ENCODE measurements around the gene SH2D3A. TPM values are rescaled to one million over a fixed set of nuclear protein-coding genes. Genes with fewer than 3 reads are reported as not detected.
"Not testable (repeated sequence)": the region's sequence is repeated elsewhere in the genome, so short reads cannot be mapped to it uniquely, and the experiment has no call there.

Gene SH2D3A
- total RNA-seq, 1 donor from 2014 or later: not detected

DNA sequence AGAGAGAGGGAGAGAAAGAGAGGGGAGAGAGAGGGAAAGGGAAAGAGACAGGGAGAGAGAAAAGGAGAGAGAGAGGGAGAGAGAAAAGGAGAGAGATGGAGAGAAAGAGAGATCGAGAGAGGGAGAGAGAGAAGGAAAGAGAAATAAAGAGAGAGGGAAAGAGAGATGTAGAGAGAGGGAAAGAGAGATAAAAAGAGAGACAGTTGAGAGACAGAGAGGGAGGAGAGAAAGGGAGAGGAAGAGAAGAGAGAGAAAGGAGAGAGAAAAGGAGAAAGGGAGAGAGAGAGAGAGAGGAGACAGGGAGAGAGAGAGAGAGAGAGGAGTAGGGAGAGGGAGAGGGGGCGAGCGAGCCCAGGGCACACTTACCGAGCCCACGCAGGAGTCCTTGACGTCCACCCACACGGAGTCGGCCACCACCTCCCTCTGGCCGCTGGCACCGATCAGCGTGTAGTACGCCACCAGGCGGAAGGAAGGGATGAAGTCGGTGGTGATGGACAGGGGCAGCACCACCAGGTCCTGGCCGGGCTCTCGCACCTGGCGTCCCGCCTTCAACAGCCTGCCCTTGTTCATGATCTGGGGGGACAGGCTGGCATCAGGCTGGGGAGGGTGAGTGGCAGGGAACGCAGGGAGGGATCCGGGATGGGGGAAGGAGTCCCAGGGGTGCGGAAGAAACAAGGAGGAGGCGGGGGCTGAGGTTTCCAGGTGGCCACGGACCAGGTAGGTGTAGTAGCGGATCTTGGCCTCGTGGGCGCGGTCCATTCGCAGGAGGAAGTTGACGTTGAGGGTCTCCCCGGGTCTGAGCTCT, 56.8 kb downstream of the SH2D3A start:
- Mint-ChIP-seq H3K27me3 (ENCODE audit: low read depth) (peaks cover 61% of the 10 kb centered on the region), H3K4me3 (no peak overlapping the region), H3K9me3 (no peaks in the 10 kb centered on the region), H3K36me3 (ENCODE audit: low read depth) (no peaks in the 10 kb centered on the region), H3K27ac (ENCODE audit: unreplicated experiment) (no peak overlapping the region), H3K4me1 (no peaks in the 10 kb centered on the region)
- no peak for DNase-seq (ENCODE audit: low read depth, low spot score)
- TF ChIP-seq, protein P1, sequence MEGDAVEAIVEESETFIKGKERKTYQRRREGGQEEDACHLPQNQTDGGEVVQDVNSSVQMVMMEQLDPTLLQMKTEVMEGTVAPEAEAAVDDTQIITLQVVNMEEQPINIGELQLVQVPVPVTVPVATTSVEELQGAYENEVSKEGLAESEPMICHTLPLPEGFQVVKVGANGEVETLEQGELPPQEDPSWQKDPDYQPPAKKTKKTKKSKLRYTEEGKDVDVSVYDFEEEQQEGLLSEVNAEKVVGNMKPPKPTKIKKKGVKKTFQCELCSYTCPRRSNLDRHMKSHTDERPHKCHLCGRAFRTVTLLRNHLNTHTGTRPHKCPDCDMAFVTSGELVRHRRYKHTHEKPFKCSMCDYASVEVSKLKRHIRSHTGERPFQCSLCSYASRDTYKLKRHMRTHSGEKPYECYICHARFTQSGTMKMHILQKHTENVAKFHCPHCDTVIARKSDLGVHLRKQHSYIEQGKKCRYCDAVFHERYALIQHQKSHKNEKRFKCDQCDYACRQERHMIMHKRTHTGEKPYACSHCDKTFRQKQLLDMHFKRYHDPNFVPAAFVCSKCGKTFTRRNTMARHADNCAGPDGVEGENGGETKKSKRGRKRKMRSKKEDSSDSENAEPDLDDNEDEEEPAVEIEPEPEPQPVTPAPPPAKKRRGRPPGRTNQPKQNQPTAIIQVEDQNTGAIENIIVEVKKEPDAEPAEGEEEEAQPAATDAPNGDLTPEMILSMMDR (conservative IDR thresholded peaks at IDR 0.05): peak; percentile 12

DNA sequence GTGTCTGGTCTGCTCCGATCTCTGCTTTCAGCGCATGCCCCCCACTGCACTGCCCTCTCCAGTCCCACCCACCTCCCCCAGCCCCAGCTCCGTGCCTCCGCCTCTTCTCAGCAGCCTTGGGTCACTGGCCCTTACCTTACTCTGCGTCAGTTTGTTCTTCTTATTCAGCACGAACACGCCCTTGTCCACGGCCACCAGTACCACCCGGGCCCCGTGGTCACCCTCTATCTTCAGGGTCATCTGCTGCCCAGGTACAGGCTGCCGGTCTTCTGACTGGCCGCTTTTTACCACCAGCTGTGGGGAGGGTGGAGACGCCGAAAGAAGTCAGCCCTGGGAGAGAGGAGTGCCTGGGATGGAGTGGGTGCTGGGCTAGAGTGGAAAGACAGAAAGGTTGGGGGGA, 57.7 kb downstream of the SH2D3A start:
- H3K4me1 Mint-ChIP-seq: no peaks in the 10 kb centered on the region
- no peak overlapping the region for H3K27ac Mint-ChIP-seq (ENCODE audit: unreplicated experiment)
- DNase-seq (ENCODE audit: low read depth, low spot score): no peak
- no peak overlapping the region for H3K4me3 Mint-ChIP-seq
- peaks cover 65% of the 10 kb centered on the region for H3K27me3 Mint-ChIP-seq (ENCODE audit: low read depth)
- no peaks in the 10 kb centered on the region for H3K9me3 Mint-ChIP-seq
- TF ChIP-seq, protein P1 (conservative IDR thresholded peaks at IDR 0.05): no peak
- no peaks in the 10 kb centered on the region for H3K36me3 Mint-ChIP-seq (ENCODE audit: low read depth)

DNA sequence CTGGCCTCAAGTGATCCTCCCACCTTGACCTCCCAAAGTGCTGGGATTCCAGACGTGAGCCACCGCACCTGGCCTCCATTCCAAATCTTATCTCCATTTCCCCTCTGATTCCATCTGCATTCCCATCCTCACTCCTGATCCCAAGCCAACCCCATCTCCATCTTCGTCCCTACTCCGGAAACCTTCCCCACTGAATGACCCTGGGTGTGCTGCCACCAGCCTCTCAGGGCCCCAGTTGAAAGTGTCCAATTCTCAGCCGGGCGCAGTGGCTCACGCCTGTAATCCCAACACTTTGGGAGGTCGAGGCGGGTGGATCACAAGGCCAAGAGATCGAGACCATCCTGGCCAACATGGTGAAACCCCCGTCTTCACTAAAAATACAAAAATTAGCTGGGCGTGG, 58.3 kb downstream of the SH2D3A start:
- peaks cover 63% of the 10 kb centered on the region for H3K27me3 Mint-ChIP-seq (ENCODE audit: low read depth)
- H3K4me1 Mint-ChIP-seq; H3K36me3 Mint-ChIP-seq (ENCODE audit: low read depth); H3K4me3 Mint-ChIP-seq; H3K9me3 Mint-ChIP-seq; H3K27ac Mint-ChIP-seq (ENCODE audit: unreplicated experiment); DNase-seq (ENCODE audit: low read depth, low spot score): not testable (repeated sequence)

DNA sequence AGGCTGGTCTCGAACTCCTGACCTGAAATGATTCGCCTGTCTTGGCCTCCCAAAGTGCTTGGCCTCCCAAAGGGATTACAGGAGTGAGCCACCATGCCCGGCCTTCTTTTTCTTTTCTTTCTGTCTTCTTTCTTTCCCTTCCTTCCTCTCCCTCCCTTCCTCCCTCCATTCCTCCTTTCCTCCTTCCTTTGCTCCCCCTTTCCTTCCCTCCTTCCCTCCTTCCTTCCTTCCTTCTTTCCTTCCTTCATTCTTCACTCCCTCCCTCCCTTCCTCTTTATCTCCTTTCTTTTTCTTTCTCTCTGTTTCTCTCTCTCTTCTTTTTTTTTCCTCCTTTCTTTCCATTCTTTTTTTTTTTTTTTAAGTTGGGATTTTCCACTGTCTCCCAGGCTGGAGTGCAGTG, 58.9 kb downstream of the SH2D3A start:
- Mint-ChIP-seq H3K4me1 (no peaks in the 10 kb centered on the region), H3K27ac (ENCODE audit: unreplicated experiment) (no peak overlapping the region), H3K9me3 (no peaks in the 10 kb centered on the region), H3K4me3 (no peak overlapping the region), H3K36me3 (ENCODE audit: low read depth) (no peaks in the 10 kb centered on the region), H3K27me3 (ENCODE audit: low read depth) (peaks cover 63% of the 10 kb centered on the region)
- TF ChIP-seq, protein P1 (conservative IDR thresholded peaks at IDR 0.05): no peak
- DNase-seq (ENCODE audit: low read depth, low spot score): no peak

DNA sequence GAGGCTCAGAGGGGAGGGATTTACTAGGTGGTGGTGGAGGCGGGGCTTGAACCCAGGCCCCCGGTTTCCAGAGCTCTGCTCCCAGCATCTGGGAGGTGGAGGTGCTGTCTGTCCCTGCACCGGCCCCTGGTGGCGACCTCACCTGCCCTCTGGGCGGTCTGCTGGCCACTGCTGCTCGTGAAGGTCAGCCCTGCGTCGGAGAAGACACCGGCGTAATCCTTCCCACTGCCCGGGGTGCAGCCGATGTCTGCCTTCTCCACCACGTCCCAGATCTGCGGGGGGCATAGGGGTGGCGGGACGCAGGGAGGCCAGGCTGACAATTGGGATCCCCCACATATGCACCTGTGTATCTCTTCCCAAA, 59.6 kb downstream of the SH2D3A start:
- Mint-ChIP-seq H3K27me3 (ENCODE audit: low read depth) (peaks cover 62% of the 10 kb centered on the region), H3K4me1 (no peaks in the 10 kb centered on the region), H3K4me3 (no peak overlapping the region), H3K9me3 (no peaks in the 10 kb centered on the region), H3K27ac (ENCODE audit: unreplicated experiment) (no peak overlapping the region), H3K36me3 (ENCODE audit: low read depth) (no peaks in the 10 kb centered on the region)
- TF ChIP-seq, protein P1 (conservative IDR thresholded peaks at IDR 0.05): no peak
- DNase-seq (ENCODE audit: low read depth, low spot score): no peak

DNA sequence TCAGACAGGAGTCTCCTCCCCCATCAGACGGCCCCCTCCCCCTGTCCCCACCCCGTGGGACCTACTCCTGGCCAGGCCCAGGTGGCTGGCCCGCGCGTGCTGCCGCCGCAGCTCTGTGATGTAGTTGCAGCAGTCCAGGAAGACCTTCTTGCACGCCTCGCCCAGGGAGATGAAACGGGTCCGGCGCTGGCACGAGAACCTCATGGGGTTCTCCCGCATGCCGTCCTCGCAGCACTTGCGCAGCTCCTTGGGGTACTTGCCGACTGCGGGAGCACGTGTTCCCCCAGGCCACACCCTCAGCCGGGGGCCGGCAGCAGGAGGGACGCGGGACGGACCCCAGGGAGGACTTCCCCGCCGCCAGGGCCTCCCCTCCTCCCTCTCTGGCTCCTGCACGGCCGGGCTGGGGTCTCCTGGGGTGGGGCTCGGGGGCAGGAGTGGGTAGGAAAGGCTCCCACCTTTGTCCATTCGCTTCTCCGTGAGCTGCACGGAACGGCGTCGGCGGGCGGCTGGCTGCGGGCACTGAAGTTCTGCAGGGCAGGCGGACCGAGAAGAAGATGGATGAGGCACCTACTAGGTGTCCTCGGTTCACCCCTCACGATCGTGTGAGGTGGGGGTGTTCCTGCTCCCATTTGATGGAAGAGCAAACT, 60.1 kb downstream of the SH2D3A start:
- peaks cover 58% of the 10 kb centered on the region for H3K27me3 Mint-ChIP-seq (ENCODE audit: low read depth)
- no peak overlapping the region for H3K4me3 Mint-ChIP-seq
- H3K27ac Mint-ChIP-seq (ENCODE audit: unreplicated experiment): no peak overlapping the region
- H3K9me3 Mint-ChIP-seq: no peaks in the 10 kb centered on the region
- H3K4me1 Mint-ChIP-seq: no peaks in the 10 kb centered on the region
- H3K36me3 Mint-ChIP-seq (ENCODE audit: low read depth): no peaks in the 10 kb centered on the region
- TF ChIP-seq, protein P1 (conservative IDR thresholded peaks at IDR 0.05): no peak
- no peak for DNase-seq (ENCODE audit: low read depth, low spot score)
